ENCODE results near the gene GPANK1. TPM values are rescaled to one million over a fixed set of nuclear protein-coding genes. Genes with fewer than 3 reads are reported as not detected.

GPANK1 gene
- total RNA-seq, 1 donor: 23.9 TPM

DNA sequence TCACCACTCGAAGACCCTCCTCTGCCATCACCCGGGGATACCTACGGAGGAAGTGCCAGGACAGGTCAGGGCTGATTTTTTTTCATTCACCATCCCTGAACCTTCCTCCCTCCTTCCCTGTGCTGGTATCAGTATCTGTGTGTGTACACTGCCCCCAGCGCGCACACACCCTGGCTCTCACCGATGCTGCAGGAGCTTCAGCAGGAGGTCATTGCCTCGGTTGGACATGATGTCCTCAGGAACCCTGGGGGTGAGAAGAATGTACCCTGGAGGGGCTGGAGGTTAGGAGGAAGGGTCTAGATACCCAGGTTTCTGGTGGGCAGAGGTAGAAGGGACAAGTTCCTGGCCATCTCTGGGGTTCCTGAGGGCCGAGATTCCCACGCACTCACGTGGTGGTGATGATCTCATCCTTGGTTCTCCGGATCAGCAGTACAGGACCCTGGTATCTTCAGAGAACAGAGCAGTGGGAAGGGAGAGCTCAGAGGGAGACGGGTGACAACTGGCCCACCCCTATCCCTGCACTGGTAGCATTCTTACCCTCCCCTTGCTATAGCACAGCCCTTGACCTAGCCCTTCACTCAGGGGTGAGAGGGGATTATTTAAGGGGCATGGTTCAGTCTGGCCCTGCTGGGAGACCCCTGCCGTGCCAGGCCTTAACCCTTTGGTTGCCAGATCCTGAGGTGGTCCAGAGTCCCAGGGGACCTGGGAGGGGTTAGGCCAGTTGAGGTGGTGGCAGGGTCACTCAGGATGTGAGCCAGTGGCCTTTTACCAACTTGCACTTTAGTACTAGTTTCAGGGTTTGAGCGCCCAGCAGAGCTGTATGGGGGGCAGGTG, 23.3 kb upstream of the GPANK1 start:
- Histone ChIP-seq H3K4me3 (ENCODE audit: insufficient read depth, low read length) (no peak overlapping the region), H3K4me2 (ENCODE audit: insufficient read depth, low read length) (no peak overlapping the region), H3K4me1 (ENCODE audit: insufficient read depth, low read length) (no peaks in the 10 kb centered on the region), H3K36me3 (ENCODE audit: insufficient read depth, low read length) (peaks cover 66% of the 10 kb centered on the region), H3K27ac (ENCODE audit: low read depth, low read length) (no peak overlapping the region), H4K20me1 (ENCODE audit: insufficient read depth, low read length) (peaks cover 5% of the 10 kb centered on the region), H3K27me3 (ENCODE audit: insufficient read depth, low read length) (no peaks in the 10 kb centered on the region), H3K9me3 (ENCODE audit: low read depth, low read length) (no peaks in the 10 kb centered on the region), H3K79me2 (ENCODE audit: insufficient read depth, low read length) (no peaks in the 10 kb centered on the region), H2AFZ (ENCODE audit: low read length) (no peak overlapping the region)
- no peak for DNase-seq (ENCODE audit: insufficient read length, low spot score, missing footprints)
- no peak for TF ChIP-seq CTCF (IDR thresholded peaks at IDR 0.05; ENCODE audit: extremely low read depth, low read depth, low read length)

DNA sequence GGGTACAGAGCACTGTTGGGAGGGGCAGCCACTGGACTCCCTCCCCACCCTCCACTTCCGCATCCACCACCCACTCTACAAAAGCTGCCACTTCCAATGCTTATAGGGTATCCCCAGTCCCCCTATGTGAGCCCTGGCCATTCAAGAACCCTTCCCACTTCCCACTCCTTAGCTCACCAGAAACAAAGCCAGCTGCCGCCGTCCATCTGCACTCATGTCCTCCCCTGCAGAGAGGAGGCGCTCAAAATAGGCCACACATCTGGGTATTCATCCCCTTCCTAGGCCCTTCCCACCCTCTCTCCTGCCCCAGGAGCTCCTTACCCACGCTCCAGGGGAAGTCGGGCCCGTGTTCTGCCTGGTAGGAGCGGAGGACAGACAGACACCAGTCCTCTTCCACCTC, 22.5 kb upstream of the GPANK1 start:
- H4K20me1 ChIP-seq (ENCODE audit: insufficient read depth, low read length): peaks cover 5% of the 10 kb centered on the region
- H2AFZ ChIP-seq (ENCODE audit: low read length): no peak overlapping the region
- no peak overlapping the region for H3K4me2 ChIP-seq (ENCODE audit: insufficient read depth, low read length)
- H3K4me3 ChIP-seq (ENCODE audit: insufficient read depth, low read length): no peak overlapping the region
- DNase-seq (ENCODE audit: insufficient read length, low spot score, missing footprints): no peak
- no peaks in the 10 kb centered on the region for H3K9me3 ChIP-seq (ENCODE audit: low read depth, low read length)
- no peaks in the 10 kb centered on the region for H3K27me3 ChIP-seq (ENCODE audit: insufficient read depth, low read length)
- no peaks in the 10 kb centered on the region for H3K4me1 ChIP-seq (ENCODE audit: insufficient read depth, low read length)
- H3K79me2 ChIP-seq (ENCODE audit: insufficient read depth, low read length): no peaks in the 10 kb centered on the region
- H3K36me3 ChIP-seq (ENCODE audit: insufficient read depth, low read length): peaks cover 60% of the 10 kb centered on the region
- H3K27ac ChIP-seq (ENCODE audit: low read depth, low read length): no peak overlapping the region
- TF ChIP-seq CTCF (IDR thresholded peaks at IDR 0.05; ENCODE audit: extremely low read depth, low read depth, low read length): no peak

DNA sequence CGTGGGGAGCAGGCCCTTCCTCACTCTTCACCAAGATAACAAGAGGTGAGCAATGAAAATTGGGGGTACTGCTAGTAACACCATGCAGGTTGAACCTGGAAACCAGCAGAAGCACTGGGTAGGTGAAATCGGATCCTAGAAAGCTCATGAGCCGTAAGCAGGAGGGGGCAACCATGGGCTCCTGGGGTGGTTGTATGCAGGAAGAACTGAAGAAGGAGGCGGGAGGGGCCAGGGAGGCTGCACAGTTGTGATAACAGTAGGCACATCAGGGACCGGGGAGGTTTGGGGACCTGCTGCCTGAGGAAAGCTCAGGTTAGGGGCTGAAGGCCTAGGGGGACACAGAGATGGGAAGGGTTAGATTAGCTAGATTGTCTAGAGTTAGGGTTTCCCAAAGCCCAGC, 21.7 kb upstream of the GPANK1 start:
- peaks cover 5% of the 10 kb centered on the region for H4K20me1 ChIP-seq (ENCODE audit: insufficient read depth, low read length)
- no peaks in the 10 kb centered on the region for H3K79me2 ChIP-seq (ENCODE audit: insufficient read depth, low read length)
- no peaks in the 10 kb centered on the region for H3K27me3 ChIP-seq (ENCODE audit: insufficient read depth, low read length)
- H3K36me3 ChIP-seq (ENCODE audit: insufficient read depth, low read length): peaks cover 53% of the 10 kb centered on the region
- no peak overlapping the region for H3K4me2 ChIP-seq (ENCODE audit: insufficient read depth, low read length)
- no peak overlapping the region for H3K27ac ChIP-seq (ENCODE audit: low read depth, low read length)
- DNase-seq (ENCODE audit: insufficient read length, low spot score, missing footprints): no peak
- no peak overlapping the region for H2AFZ ChIP-seq (ENCODE audit: low read length)
- H3K4me3 ChIP-seq (ENCODE audit: insufficient read depth, low read length): no peak overlapping the region
- H3K4me1 ChIP-seq (ENCODE audit: insufficient read depth, low read length): peaks cover 2% of the 10 kb centered on the region
- H3K9me3 ChIP-seq (ENCODE audit: low read depth, low read length): no peaks in the 10 kb centered on the region
- no peak for TF ChIP-seq CTCF (IDR thresholded peaks at IDR 0.05; ENCODE audit: extremely low read depth, low read depth, low read length)

DNA sequence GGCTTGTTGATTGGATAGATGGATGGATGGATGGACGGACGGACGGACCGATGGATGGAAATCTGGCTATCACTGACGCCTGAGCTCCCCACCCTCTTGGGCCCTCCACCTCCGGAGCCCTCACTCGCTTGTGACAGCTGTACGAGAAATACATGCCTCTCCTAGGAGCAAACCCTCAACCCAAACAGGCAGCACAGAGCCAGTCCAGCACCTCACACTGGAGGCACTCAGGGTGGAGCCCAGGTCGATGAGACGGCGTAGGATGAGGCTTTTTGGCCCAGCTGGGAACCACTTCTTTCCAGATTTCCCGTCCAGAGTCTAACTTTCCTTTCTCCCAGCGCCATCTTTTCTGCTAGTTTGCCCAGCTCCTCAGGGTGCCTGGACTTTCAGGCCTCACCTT, 18.8 kb upstream of the GPANK1 start:
- Histone ChIP-seq H3K9me3 (ENCODE audit: low read depth, low read length) (no peaks in the 10 kb centered on the region), H4K20me1 (ENCODE audit: insufficient read depth, low read length) (no peaks in the 10 kb centered on the region), H3K36me3 (ENCODE audit: insufficient read depth, low read length) (peaks cover 26% of the 10 kb centered on the region), H3K79me2 (ENCODE audit: insufficient read depth, low read length) (no peaks in the 10 kb centered on the region), H3K27ac (ENCODE audit: low read depth, low read length) (no peak overlapping the region), H2AFZ (ENCODE audit: low read length) (no peak overlapping the region), H3K4me2 (ENCODE audit: insufficient read depth, low read length) (no peak overlapping the region), H3K27me3 (ENCODE audit: insufficient read depth, low read length) (no peaks in the 10 kb centered on the region), H3K4me3 (ENCODE audit: insufficient read depth, low read length) (no peak overlapping the region), H3K4me1 (ENCODE audit: insufficient read depth, low read length) (peaks cover 15% of the 10 kb centered on the region)
- TF ChIP-seq CTCF (IDR thresholded peaks at IDR 0.05; ENCODE audit: extremely low read depth, low read depth, low read length): no peak
- DNase-seq (ENCODE audit: insufficient read length, low spot score, missing footprints): no peak

Measured in osteoblast (primary cell).